Trophoblast cell (in vitro differentiated cells and primary cell): Measurements from ENCODE around the gene EGFL7.

Experiments used
- DNase-seq, 2 donors: peaks; one replicate each; pipeline ENCODE4 v3.0.0-alpha.2; 2016
- H2AFZ ChIP-seq: 2 replicates; pipeline ENCODE4 v1.6.1; 2013; ENCODE audit warnings: low read length, moderate library complexity, mild to moderate bottlenecking; ENCODE audit not compliant: insufficient read depth, poor library complexity
- H2AK5ac ChIP-seq: 2 replicates; pipeline ENCODE4 v1.6.1; 2013; ENCODE audit warnings: mild to moderate bottlenecking, low read length
- H2BK120ac ChIP-seq: 2 replicates; pipeline ENCODE4 v1.6.1; 2013; ENCODE audit warnings: low read length, mild to moderate bottlenecking, moderate library complexity; ENCODE audit not compliant: insufficient read depth, poor library complexity
- H2BK12ac ChIP-seq: 2 replicates; pipeline ENCODE4 v1.6.1; 2013; ENCODE audit warnings: mild to moderate bottlenecking, low read length, moderate library complexity
- H2BK5ac ChIP-seq: 2 replicates; pipeline ENCODE4 v1.6.1; 2013; ENCODE audit warnings: low read length, low read depth, moderate library complexity, mild to moderate bottlenecking; ENCODE audit not compliant: poor library complexity
- H3K14ac ChIP-seq: 2 replicates; pipeline ENCODE4 v1.6.1; 2013; ENCODE audit warnings: mild to moderate bottlenecking, low read length
- H3K18ac ChIP-seq: 2 replicates; pipeline ENCODE4 v1.6.1; 2013; ENCODE audit warnings: mild to moderate bottlenecking, low read length
- H3K23ac ChIP-seq: 2 replicates; pipeline ENCODE4 v1.6.1; 2013; ENCODE audit warnings: low read length
- H3K27ac ChIP-seq: 2 replicates; pipeline ENCODE4 v1.5.1; 2013; ENCODE audit warnings: low read depth, mild to moderate bottlenecking, inconsistent platforms, low read length, moderate library complexity
- H3K27me3 ChIP-seq: 2 replicates; pipeline ENCODE4 v1.6.1; 2013; ENCODE audit warnings: inconsistent platforms, mild to moderate bottlenecking, low read length, moderate library complexity; ENCODE audit not compliant: insufficient read depth
- H3K36me3 ChIP-seq, 2 experiments: 1 replicate in 1 of 2; 2 replicates in 1 of 2; pipeline ENCODE4 v1.6.1; 2013; ENCODE audit warnings: low read length in 2 of 2, mild to moderate bottlenecking in 2 of 2, moderate library complexity in 1 of 2; ENCODE audit not compliant: insufficient read depth in 2 of 2, control insufficient read depth in 1 of 2
- H3K4ac ChIP-seq: 2 replicates; pipeline ENCODE4 v1.6.1; 2013; ENCODE audit warnings: low read depth, mild to moderate bottlenecking, low read length, moderate library complexity
- H3K4me1 ChIP-seq, 2 experiments: 1 replicate in 1 of 2; 2 replicates in 1 of 2; pipeline ENCODE4 v1.6.1; 2013; ENCODE audit warnings: low read length in 2 of 2, mild to moderate bottlenecking in 2 of 2, moderate library complexity in 1 of 2; ENCODE audit not compliant: insufficient read depth in 2 of 2, control insufficient read depth in 1 of 2
- H3K4me2 ChIP-seq: 2 replicates; pipeline ENCODE4 v1.6.1; 2013; ENCODE audit warnings: inconsistent platforms, mild to moderate bottlenecking, low read length, moderate library complexity
- H3K4me3 ChIP-seq: 2 replicates; pipeline ENCODE4 v1.5.1; 2013; ENCODE audit warnings: mild to moderate bottlenecking, low read depth, low read length, inconsistent platforms
- H3K79me1 ChIP-seq: one replicate; pipeline ENCODE4 v1.6.1; 2013; ENCODE audit warnings: low read length
- H3K79me2 ChIP-seq: 2 replicates; pipeline ENCODE4 v1.6.1; 2013; ENCODE audit warnings: low read length, mild to moderate bottlenecking; ENCODE audit not compliant: control insufficient read depth, insufficient read depth, poor library complexity
- H3K9ac ChIP-seq: 2 replicates; pipeline ENCODE4 v1.6.1; 2013; ENCODE audit warnings: mild to moderate bottlenecking, low read length
- H3K9me3 ChIP-seq: 2 replicates; pipeline ENCODE4 v1.6.1; 2013; ENCODE audit warnings: low read depth, mild to moderate bottlenecking, control low read depth, inconsistent platforms, low read length; ENCODE audit not compliant: insufficient read depth
- H4K12ac ChIP-seq: 2 replicates; pipeline ENCODE4 v1.6.1; 2013; ENCODE audit warnings: low read depth, mild to moderate bottlenecking, low read length, moderate library complexity
- H4K8ac ChIP-seq: 2 replicates; pipeline ENCODE4 v1.6.1; 2013; ENCODE audit warnings: low read depth, mild to moderate bottlenecking, low read length, moderate library complexity
- H4K91ac ChIP-seq: one replicate; pipeline ENCODE4 v1.6.1; 2013; ENCODE audit warnings: low read depth, mild to moderate bottlenecking, low read length, moderate library complexity
- WGBS: extraction: QIAGEN DNeasy Blood & Tissue Kit; methylation state at CpG from one replicate; pipeline ENCODE4 v1.1.7; 2013; ENCODE audit warnings: missing lambda C conversion rate; ENCODE audit not compliant: insufficient read length, insufficient coverage; ENCODE audit errors: extremely low coverage; 5-methylcytosine and 5-hydroxymethylcytosine counted together

The EGFL7 gene

DNA sequence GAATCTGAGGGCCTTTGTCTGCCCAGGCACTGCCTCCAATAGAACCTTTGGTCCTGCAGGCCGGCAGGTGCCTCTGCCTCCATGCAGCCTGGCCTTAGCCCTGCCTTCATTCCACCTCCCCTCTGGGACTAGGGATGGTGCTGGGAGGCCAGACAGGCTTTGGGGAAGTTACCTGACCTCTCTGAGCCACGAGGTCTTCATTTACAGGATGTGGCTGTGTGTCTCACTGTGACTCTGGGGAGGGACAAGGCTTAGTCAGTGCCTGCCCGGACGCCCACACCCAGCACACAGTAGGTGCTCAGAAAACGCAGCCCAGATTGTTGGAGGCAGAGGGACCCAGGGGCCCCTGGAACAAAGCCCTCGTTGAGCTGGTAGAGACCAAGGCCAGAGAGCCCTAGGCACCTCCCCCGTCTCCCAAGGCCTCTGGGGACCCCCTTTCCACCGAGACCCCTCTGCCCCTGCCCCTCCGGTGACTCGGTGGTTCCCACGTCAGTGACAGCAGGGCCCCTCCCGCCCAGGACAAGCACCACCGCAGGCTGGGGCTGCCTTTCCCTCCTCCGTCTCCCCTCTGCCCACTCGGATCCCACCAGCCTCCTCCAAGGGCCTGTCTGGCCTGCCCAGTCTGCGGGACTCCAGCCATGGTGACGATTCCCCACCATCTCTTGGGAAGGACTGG lies 46.9 kb upstream of the EGFL7 start:
- Histone ChIP-seq H2BK12ac (peak overlapping the region; percentile 15), H3K9me3 (peaks cover 1% of the 10 kb centered on the region), H3K79me2 (peaks cover 2% of the 10 kb centered on the region), H3K27ac (no peak overlapping the region), H4K12ac (no peak overlapping the region), H3K27me3 (no peaks in the 10 kb centered on the region), H3K36me3 (no peaks in the 10 kb centered on the region), H3K14ac (peak overlapping the region; percentile 14), H3K4me2 (no peak overlapping the region), H3K4ac (no peak overlapping the region), H2AFZ (no peak overlapping the region), H3K9ac (no peak overlapping the region), H3K4me3 (no peak overlapping the region), H3K18ac (no peak overlapping the region), H4K91ac (peak overlapping the region; percentile 81), H4K8ac (peak overlapping the region; percentile 15), H2AK5ac (peak overlapping the region; percentile 55), H2BK5ac (no peak overlapping the region), H3K23ac (no peak overlapping the region), H3K4me1 (peaks cover 3 to 10% of the 10 kb centered on the region in 2 experiments), H3K79me1 (peaks cover 14% of the 10 kb centered on the region), H2BK120ac (peak overlapping the region; percentile 24)
- no peak for DNase-seq
- no CpG with 5 or more reads among the region's 17 CpGs for WGBS

DNA sequence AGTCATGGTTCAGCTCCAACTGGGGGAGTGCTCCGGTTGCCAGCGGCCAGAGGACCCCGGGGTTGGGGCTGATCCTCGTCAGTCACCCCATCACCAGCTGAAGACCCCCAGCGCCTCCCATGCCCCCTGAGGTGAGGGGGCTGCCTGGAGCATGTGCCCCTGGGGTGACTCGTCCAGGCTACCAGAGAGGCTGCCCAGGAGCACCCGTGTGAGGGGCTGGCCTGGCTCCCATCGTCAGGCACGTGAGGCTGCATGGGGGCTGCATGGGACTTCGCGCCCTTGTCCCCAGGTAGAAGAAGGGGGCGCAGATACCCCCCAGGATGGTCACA lies 46.4 kb upstream of the EGFL7 start:
- Histone ChIP-seq H3K23ac (no peak overlapping the region), H3K9me3 (peaks cover 1% of the 10 kb centered on the region), H4K8ac (peak overlapping the region; percentile 15), H3K4me2 (no peak overlapping the region), H3K27ac (no peak overlapping the region), H3K27me3 (no peaks in the 10 kb centered on the region), H3K4me3 (no peak overlapping the region), H4K12ac (no peak overlapping the region), H3K36me3 (no peaks in the 10 kb centered on the region), H3K9ac (no peak overlapping the region), H4K91ac (peak overlapping the region; percentile 81), H3K79me1 (peaks cover 12% of the 10 kb centered on the region), H3K79me2 (peaks cover 2% of the 10 kb centered on the region), H3K14ac (no peak overlapping the region), H3K4me1 (peaks cover 3 to 10% of the 10 kb centered on the region in 2 experiments), H2AFZ (no peak overlapping the region), H3K4ac (no peak overlapping the region), H2BK5ac (no peak overlapping the region), H3K18ac (no peak overlapping the region), H2BK120ac (peak overlapping the region; percentile 24), H2BK12ac (peak overlapping the region; percentile 15), H2AK5ac (peak overlapping the region; percentile 55)
- WGBS, result no CpG with 5 or more reads among the region's 12 CpGs
- no peak for DNase-seq

DNA sequence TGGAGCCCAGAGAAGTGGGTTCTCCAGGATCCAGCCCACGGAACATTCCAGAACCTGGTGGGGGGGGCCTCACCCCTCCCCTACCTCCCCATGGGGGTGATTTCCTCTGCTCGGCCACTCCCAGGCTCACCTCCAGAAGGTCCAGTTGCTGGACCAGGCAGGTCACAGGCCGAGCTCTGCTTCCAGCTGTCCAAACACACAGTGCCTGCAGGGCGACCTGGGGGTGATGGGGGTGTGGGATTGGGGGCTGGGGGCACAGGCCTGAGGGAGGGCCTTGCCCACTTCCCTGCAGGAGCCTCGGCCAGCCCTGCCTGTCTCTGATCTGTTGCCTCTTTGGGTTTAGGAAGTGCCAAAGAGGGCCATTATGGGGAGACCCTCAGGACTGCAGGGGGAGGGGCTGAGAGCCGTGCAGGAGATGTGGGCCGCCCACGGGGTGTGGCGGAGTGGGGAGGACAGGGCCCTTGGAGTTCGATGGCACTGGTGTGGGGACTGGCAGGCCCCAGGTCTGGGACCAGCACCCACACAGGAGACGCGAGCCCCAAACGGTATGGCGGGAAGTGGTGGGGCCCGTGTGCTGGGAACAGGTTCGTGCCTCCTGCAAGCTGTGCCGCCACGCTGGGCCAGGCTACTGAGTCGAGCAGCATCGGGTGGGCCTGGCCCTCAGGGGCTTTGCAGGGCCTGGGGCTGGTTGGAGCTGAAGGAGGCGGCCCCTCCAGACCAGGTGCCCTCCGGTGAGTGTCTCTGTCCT lies 45.6 kb upstream of the EGFL7 start:
- no peak overlapping the region for H2BK12ac ChIP-seq
- no peak overlapping the region for H4K8ac ChIP-seq
- H2AK5ac ChIP-seq, result no peak overlapping the region
- H3K27me3 ChIP-seq, result no peaks in the 10 kb centered on the region
- peak overlapping the region; percentile 24 for H2BK120ac ChIP-seq
- peaks cover 11% of the 10 kb centered on the region for H3K79me1 ChIP-seq
- H3K23ac ChIP-seq, result no peak overlapping the region
- no peak overlapping the region for H2AFZ ChIP-seq
- peaks cover 1% of the 10 kb centered on the region for H3K9me3 ChIP-seq
- no peak overlapping the region for H3K4me3 ChIP-seq
- no peak overlapping the region for H3K9ac ChIP-seq
- H2BK5ac ChIP-seq, result no peak overlapping the region
- H4K91ac ChIP-seq, result peak overlapping the region; percentile 81
- no peak overlapping the region for H3K4me2 ChIP-seq
- H3K18ac ChIP-seq, result no peak overlapping the region
- no peak overlapping the region for H3K14ac ChIP-seq
- no peak overlapping the region for H3K27ac ChIP-seq
- no peak for DNase-seq
- peaks cover 2% of the 10 kb centered on the region for H3K79me2 ChIP-seq
- H3K36me3 ChIP-seq, result no peaks in the 10 kb centered on the region
- WGBS, result no CpG with 5 or more reads among the region's 22 CpGs
- H4K12ac ChIP-seq, result no peak overlapping the region
- H3K4ac ChIP-seq, result no peak overlapping the region
- H3K4me1 ChIP-seq, result peaks cover 3 to 10% of the 10 kb centered on the region in 2 experiments

DNA sequence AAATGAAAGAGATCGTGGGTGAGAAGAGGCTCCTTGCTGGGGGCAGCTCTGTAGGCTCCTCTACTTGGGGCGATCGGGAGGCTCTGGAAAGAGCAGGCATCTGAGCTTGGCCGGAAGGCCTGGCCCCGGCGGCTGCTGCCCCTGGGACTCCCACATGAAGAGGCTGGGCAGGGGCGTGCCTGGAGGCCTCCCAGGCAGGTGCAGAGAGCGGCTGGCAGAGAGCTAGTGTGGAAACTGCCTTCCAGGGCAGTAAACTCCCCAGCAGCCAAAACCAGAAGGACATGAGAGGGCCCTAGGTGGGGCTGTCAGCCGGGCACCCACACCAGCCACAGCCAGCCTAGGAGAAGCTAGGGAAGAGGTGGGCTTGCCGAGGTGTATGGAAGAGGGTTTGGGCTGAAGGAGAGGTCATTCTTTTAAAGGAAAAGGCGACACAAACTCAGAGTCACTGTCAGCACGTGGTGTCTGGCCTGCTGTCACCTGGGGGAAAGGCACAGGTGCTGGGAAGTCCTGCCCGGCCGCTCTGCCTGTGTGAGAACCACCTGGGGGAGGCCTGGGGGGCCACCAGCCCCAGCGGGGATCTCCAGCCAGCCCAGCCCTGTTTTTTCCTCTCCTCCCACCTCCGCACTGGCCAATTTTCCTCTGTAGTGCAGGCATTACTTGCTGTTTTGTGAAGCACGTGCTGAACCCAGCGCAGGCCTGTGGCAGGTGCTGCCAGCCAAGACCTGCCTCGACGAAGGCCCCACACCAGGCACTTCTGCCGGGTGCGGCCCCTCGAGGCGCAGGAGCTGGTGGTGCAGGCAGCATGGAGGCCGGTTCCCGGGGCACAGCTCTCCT lies 44.8 kb upstream of the EGFL7 start:
- Histone ChIP-seq H3K18ac (no peak overlapping the region), H2AK5ac (peak overlapping the region; percentile 4), H3K27ac (no peak overlapping the region), H3K9ac (no peak overlapping the region), H2BK120ac (no peak overlapping the region), H3K23ac (no peak overlapping the region), H3K79me2 (peaks cover 2% of the 10 kb centered on the region), H4K12ac (no peak overlapping the region), H3K27me3 (no peaks in the 10 kb centered on the region), H2BK12ac (no peak overlapping the region), H3K4me3 (no peak overlapping the region), H4K8ac (no peak overlapping the region), H2BK5ac (no peak overlapping the region), H3K9me3 (peaks cover 1% of the 10 kb centered on the region), H3K4ac (no peak overlapping the region), H3K79me1 (peaks cover 11% of the 10 kb centered on the region), H3K14ac (no peak overlapping the region), H4K91ac (peak overlapping the region; percentile 15), H3K4me1 (peaks cover 3 to 10% of the 10 kb centered on the region in 2 experiments), H3K4me2 (no peak overlapping the region), H3K36me3 (no peaks in the 10 kb centered on the region), H2AFZ (no peak overlapping the region)
- no CpG with 5 or more reads among the region's 26 CpGs for WGBS
- DNase-seq, result no peak
